Activated CD4-positive, CD25-positive, alpha-beta regulatory T cell (primary cell): ENCODE data around the gene TMEM119.
A peak's percentile ranks its signal among the peaks of the same experiment; 100 is the strongest.
"Not testable (repeated sequence)": the region's sequence is repeated elsewhere in the genome, so short reads cannot be mapped to it uniquely, and the experiment has no call there.

Experiments
- DNase-seq, 4 experiments: peaks; one replicate each; lab custom pipeline; 2025; lab: John Stamatoyannopoulos, UW

The TMEM119 gene

GRCh38 chr12:108582978-108583770, 14.7 kb downstream of the TMEM119 start:
- no peak for DNase-seq

- no peak for DNase-seq
These were observed 15.4 kb downstream of the TMEM119 start for GRCh38 chr12:108582509-108582908.

GRCh38 chr12:108581311-108582227, 16.3 kb downstream of the TMEM119 start:
- DNase-seq: no peak

- DNase-seq: no peak
These were observed 17.4 kb downstream of the TMEM119 start for GRCh38 chr12:108580531-108580930.

- no peak for DNase-seq
These were observed 19.1 kb downstream of the TMEM119 start for GRCh38 chr12:108578813-108579212.

GRCh38 chr12:108578264-108578663, 19.6 kb downstream of the TMEM119 start:
- DNase-seq: no peak

- DNase-seq: no peak
These were observed 20.4 kb downstream of the TMEM119 start for GRCh38 chr12:108577458-108577857.

GRCh38 chr12:108576660-108577234, 21.1 kb downstream of the TMEM119 start:
- DNase-seq: no peak

- no peak for DNase-seq
These were observed 22.5 kb downstream of the TMEM119 start for GRCh38 chr12:108575199-108575912.

GRCh38 chr12:108574276-108574675, 23.6 kb downstream of the TMEM119 start:
- not testable (repeated sequence) for DNase-seq

GRCh38 chr12:108573317-108573716, 24.6 kb downstream of the TMEM119 start:
- DNase-seq: no peak

- DNase-seq: no peak
These were observed 25.6 kb downstream of the TMEM119 start for GRCh38 chr12:108572166-108572790.

GRCh38 chr12:108571609-108572165, 26.2 kb downstream of the TMEM119 start:
- DNase-seq: no peak

GRCh38 chr12:108570743-108571608, 26.9 kb downstream of the TMEM119 start:
- DNase-seq: no peak

- peak; percentile 21 to 43 (median 34) for DNase-seq
These were observed 29.3 kb downstream of the TMEM119 start for GRCh38 chr12:108568338-108569154.

GRCh38 chr12:108567406-108568337, 30.2 kb downstream of the TMEM119 start:
- DNase-seq: no peak

- DNase-seq: no peak
These were observed 31.4 kb downstream of the TMEM119 start for GRCh38 chr12:108566452-108566851.

- DNase-seq: peak in 3 of 4 experiments; percentile 13 to 38 (median 33)
These were observed 31.9 kb downstream of the TMEM119 start for GRCh38 chr12:108565976-108566375.
